ENCODE measurements around the gene HEPACAM. TPM values are rescaled to one million over a fixed set of nuclear protein-coding genes. Genes with fewer than 3 reads are reported as not detected.
A peak's percentile ranks its signal among the peaks of the same experiment; 100 is the strongest.

The HEPACAM gene
- total RNA-seq, 1 experiment from 2014 or later, result not detected

DNA sequence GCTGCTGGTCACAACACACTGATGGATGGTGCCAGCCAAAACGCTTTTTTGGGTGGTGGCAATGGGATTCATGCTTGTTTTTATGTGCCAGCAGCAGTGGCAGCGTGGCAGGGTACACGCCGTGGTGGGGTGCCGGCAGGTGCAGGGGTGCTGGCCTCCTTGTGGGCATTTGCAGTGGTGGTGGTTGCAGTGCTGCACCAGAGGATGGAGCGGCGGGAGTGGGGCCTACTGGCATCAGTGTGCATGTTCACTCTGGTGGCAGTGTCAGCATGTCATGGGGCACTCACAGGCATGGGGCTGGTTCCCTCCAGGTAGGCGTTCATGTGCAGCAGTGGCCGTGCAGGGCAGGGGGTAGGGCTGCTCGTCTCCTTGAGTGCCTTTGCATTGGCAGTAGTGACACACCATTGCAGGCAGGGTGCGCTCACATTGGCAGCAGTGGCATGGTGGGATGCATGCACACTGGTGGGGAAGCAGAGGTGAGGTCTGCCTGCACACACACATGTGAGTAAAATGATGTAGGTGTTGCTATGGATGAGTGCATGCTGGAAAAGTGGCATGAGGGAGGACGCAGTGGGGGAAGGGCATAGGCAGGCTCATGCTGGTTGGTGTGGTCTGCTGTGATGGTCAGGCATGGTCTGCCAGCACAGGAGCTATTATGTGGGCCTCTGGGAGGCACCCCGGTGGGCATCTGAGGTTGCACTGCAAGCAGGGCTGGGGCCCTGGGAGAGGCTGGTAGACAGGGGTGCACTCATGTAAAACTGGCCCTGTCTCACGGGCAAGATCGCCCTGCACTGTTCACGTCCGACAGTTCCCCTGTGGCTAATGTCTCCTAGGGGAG, 48.0 kb upstream of the HEPACAM start:
- no peak overlapping the region for H4K8ac ChIP-seq (replicated peaks; ENCODE audit: insufficient read length, low read depth, low read length)
- H3K27me3 ChIP-seq (ENCODE audit: insufficient read depth, low read length), result no peaks in the 10 kb centered on the region
- Mint-ChIP-seq H3K4me3 (no peak overlapping the region), H3K27me3 (ENCODE audit: low read depth) (no peaks in the 10 kb centered on the region), H3K9me3 (peaks cover 7 to 9% of the 10 kb centered on the region in 2 experiments), H3K27ac (no peak overlapping the region; a peak in 1 of 7 replicates), H3K36me3 (ENCODE audit: insufficient read depth in 1 of 3, low read depth in 3 of 3) (peaks cover 0 to 4% (median 0%) of the 10 kb centered on the region in 3 experiments; a peak in 2 of 7 replicates), H3K4me1 (no peaks in the 10 kb centered on the region)
- H2BK120ac ChIP-seq (ENCODE audit: low read depth, low read length, poor library complexity, severe bottlenecking), result no peak overlapping the region
- no peaks in the 10 kb centered on the region for H3K9me3 ChIP-seq (ENCODE audit: control insufficient read depth, low read depth, low read length)
- no peaks in the 10 kb centered on the region for H3K79me2 ChIP-seq (ENCODE audit: insufficient read depth, low read length)
- H3K4me1 ChIP-seq (ENCODE audit: insufficient read depth, low read length), result no peaks in the 10 kb centered on the region
- H3K23me2 ChIP-seq (ENCODE audit: insufficient read length, low read depth, low read length, poor library complexity, severe bottlenecking), result no peaks in the 10 kb centered on the region
- H3K9ac ChIP-seq (ENCODE audit: extremely low read depth, insufficient read length, low read length), result no peak overlapping the region
- H3K56ac ChIP-seq (ENCODE audit: insufficient read length, low read depth, low read length), result no peak overlapping the region
- no peaks in the 10 kb centered on the region for H3K79me1 ChIP-seq (ENCODE audit: insufficient read depth, low read depth, low read length, poor library complexity, severe bottlenecking)
- H2BK5ac ChIP-seq (ENCODE audit: insufficient read length, low read length), result no peak overlapping the region
- TF ChIP-seq, protein P1, sequence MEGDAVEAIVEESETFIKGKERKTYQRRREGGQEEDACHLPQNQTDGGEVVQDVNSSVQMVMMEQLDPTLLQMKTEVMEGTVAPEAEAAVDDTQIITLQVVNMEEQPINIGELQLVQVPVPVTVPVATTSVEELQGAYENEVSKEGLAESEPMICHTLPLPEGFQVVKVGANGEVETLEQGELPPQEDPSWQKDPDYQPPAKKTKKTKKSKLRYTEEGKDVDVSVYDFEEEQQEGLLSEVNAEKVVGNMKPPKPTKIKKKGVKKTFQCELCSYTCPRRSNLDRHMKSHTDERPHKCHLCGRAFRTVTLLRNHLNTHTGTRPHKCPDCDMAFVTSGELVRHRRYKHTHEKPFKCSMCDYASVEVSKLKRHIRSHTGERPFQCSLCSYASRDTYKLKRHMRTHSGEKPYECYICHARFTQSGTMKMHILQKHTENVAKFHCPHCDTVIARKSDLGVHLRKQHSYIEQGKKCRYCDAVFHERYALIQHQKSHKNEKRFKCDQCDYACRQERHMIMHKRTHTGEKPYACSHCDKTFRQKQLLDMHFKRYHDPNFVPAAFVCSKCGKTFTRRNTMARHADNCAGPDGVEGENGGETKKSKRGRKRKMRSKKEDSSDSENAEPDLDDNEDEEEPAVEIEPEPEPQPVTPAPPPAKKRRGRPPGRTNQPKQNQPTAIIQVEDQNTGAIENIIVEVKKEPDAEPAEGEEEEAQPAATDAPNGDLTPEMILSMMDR (conservative IDR thresholded peaks at IDR 0.05), result peak; percentile 26; the same call in 2 of the 3 replicates
- no peak overlapping the region for H4K5ac ChIP-seq (ENCODE audit: insufficient read length, low read depth, low read length)
- no peak overlapping the region for H3K27ac ChIP-seq (ENCODE audit: insufficient read length, low read depth, low read length)
- no peak overlapping the region for H2BK20ac ChIP-seq (ENCODE audit: low read depth, low read length, poor library complexity, severe bottlenecking)
- no peak overlapping the region for H2AFZ ChIP-seq (ENCODE audit: low read length)
- no CpG with 5 or more reads among the region's 17 CpGs for WGBS (ENCODE audit: extremely low coverage, insufficient read length, low lambda C conversion rate)
- peak; percentile 32 for DNase-seq
- H3T11ph ChIP-seq (ENCODE audit: low read length), result no peak overlapping the region
- no peak overlapping the region for H2BK15ac ChIP-seq (ENCODE audit: low read depth, low read length)
- no peak overlapping the region for H2AK5ac ChIP-seq (ENCODE audit: insufficient read length, low read length)
- no peak overlapping the region for H3K14ac ChIP-seq (ENCODE audit: insufficient read depth, low read length)
- H3K4me2 ChIP-seq (ENCODE audit: insufficient read depth, insufficient read length, low read length), result no peak overlapping the region
- no peak overlapping the region for H3K4ac ChIP-seq (ENCODE audit: low read depth, low read length)
- H3K18ac ChIP-seq (ENCODE audit: insufficient read length, low read depth, low read length), result no peak overlapping the region
- no peak overlapping the region for H3K23ac ChIP-seq (ENCODE audit: insufficient read length, low read depth, low read length)
- no peak overlapping the region for H4K91ac ChIP-seq (ENCODE audit: insufficient read length, low read depth, low read length)
- no peak overlapping the region for H2BK12ac ChIP-seq (ENCODE audit: insufficient read length, low read depth, low read length)
- H4K20me1 ChIP-seq (ENCODE audit: control insufficient read depth, insufficient read depth, insufficient read length), result peaks cover 3% of the 10 kb centered on the region

All from H9 (cell line).